Spleen (tissue), 11 donors: ENCODE measurements around the gene UGT2A2. TPM values are rescaled to one million over a fixed set of nuclear protein-coding genes. Genes with fewer than 3 reads are reported as not detected.

ENCODE experiments used
- DNase-seq: peaks from one replicate; pipeline ENCODE4 v3.0.0-alpha.2; 2020
- H3K27ac ChIP-seq, 8 donors: fragments of 200-600 bp; sonication (generic) in 7 of 8; 1 replicate in 4 of 8; 2 replicates in 4 of 8; pipeline versions ENCODE4 v1.5.0 to v1.8.0; 2016 to 2021; ENCODE audit warnings: inconsistent platforms in 4 of 8, mild to moderate bottlenecking in 4 of 8, moderate library complexity in 1 of 8
- H3K27me3 ChIP-seq, 7 donors: fragments of 200-600 bp; sonication (generic) in 6 of 7; replicated peaks in 1 of 7; 1 replicate in 4 of 7; 2 replicates in 3 of 7; pipeline versions ENCODE4 v1.5.0 to v1.8.0; 2016 to 2021; ENCODE audit warnings: inconsistent platforms in 3 of 7, mild to moderate bottlenecking in 1 of 7
- H3K36me3 ChIP-seq, 6 donors: fragments of 200-600 bp; sonication (generic) in 5 of 6; 1 replicate in 4 of 6; 2 replicates in 2 of 6; pipeline versions ENCODE4 v1.5.0 to v1.8.0; 2016 to 2021; ENCODE audit warnings: inconsistent platforms in 2 of 6
- H3K4me1 ChIP-seq, 6 donors: fragments of 200-600 bp; sonication (generic) in 5 of 6; 1 replicate in 3 of 6; 2 replicates in 3 of 6; pipeline versions ENCODE4 v1.5.0 to v1.8.0; 2016 to 2021; ENCODE audit warnings: inconsistent platforms in 3 of 6
- H3K4me3 ChIP-seq, 8 donors: fragments of 200-600 bp; sonication (generic) in 7 of 8; 1 replicate in 4 of 8; 2 replicates in 4 of 8; pipeline versions ENCODE4 v1.5.0 to v1.8.0; 2016 to 2021; ENCODE audit warnings: inconsistent platforms in 4 of 8, mild to moderate bottlenecking in 4 of 8, moderate library complexity in 2 of 8
- H3K9me3 ChIP-seq, 8 donors: fragments of 200-600 bp; sonication (generic) in 7 of 8; 1 replicate in 4 of 8; 2 replicates in 4 of 8; pipeline versions ENCODE4 v1.5.0 to v1.8.0; 2016 to 2021; ENCODE audit warnings: inconsistent platforms in 4 of 8
- POLR2A ChIP-seq, 3 donors: fragments of 450-650 bp; IDR thresholded peaks; one replicate each; pipeline ENCODE4 v1.5.1; 2017; ENCODE audit warnings: antibody characterized with exemption in 3 of 3, mild to moderate bottlenecking in 1 of 3
- POLR2AphosphoS5 ChIP-seq, 3 donors: sonication (generic); formaldehyde crosslinking; IDR thresholded peaks; one replicate each; pipeline ENCODE4 v1.5.1; 2017; ENCODE audit warnings: antibody characterized with exemption in 3 of 3
- WGBS, 5 donors: extraction: QIAGEN DNeasy Blood & Tissue Kit in 3 of 5; methylation state at CpG; one replicate each; pipeline versions ENCODE4 v1.1.5 to v1.1.7; 2013 to 2018; 5-methylcytosine and 5-hydroxymethylcytosine counted together
- intact Hi-C: fragments of 100-400 bp; cut with DNase I; formaldehyde crosslinking; loops from one replicate; pipeline ENCODE4 v1.15.0; 2023; ENCODE audit warnings: low total_unique reads
- polyA plus RNA-seq, 3 donors: library from polyadenylated mRNA; stranded (reverse); fragments of 200-250 nt; gene quantifications; one replicate each; pipeline ENCODE4 v1.2.1, GENCODE V29; 2013
- total RNA-seq, 7 donors: library from RNA; depleted of rRNA in 3 of 7; stranded (reverse); fragments of >200 nt in 3 of 7; fragmentation: NEBNext Ultra II Directional in 4 of 7; extraction: Animal tissue kit (Norgen Biotek cat#: 25700) in 4 of 7; gene quantifications; one replicate each; pipeline versions ENCODE4 v1.1.0 to v1.2.1, GENCODE V29; 2016 to 2021
- TF ChIP-seq, protein P1 (sequence below), 11 experiments: fragments of 200-600 bp in 7 of 11; fragments of 450-650 bp in 4 of 11; sonication (generic) in 4 of 11; IDR thresholded peaks in 8 of 11; conservative IDR thresholded peaks in 3 of 11; 1 replicate in 7 of 11; 2 replicates in 4 of 11; pipeline versions ENCODE4 v1.4.0 to v1.8.0; 2016 to 2021; ENCODE audit warnings: antibody characterized with exemption in 11 of 11, inconsistent platforms in 4 of 11, mild to moderate bottlenecking in 1 of 11
- donor health status: healthy with polysubstance abuse.
- donor health status: DM: no; HTN: no; CAD: no; lungs with moderate emphysema.
- donor health status: DM: no; HTN: no; CAD: no.
- donor health status: Bipolar disorder and iron deficiency.
- donor health status: healthy.
- donor health status: DM: no; HTN: no; CAD: no.
- donor health status: DM: yes; HTN: yes; CAD: no.

UGT2A2 gene
- total and polyA plus RNA-seq, 10 donors, result not detected

DNA sequence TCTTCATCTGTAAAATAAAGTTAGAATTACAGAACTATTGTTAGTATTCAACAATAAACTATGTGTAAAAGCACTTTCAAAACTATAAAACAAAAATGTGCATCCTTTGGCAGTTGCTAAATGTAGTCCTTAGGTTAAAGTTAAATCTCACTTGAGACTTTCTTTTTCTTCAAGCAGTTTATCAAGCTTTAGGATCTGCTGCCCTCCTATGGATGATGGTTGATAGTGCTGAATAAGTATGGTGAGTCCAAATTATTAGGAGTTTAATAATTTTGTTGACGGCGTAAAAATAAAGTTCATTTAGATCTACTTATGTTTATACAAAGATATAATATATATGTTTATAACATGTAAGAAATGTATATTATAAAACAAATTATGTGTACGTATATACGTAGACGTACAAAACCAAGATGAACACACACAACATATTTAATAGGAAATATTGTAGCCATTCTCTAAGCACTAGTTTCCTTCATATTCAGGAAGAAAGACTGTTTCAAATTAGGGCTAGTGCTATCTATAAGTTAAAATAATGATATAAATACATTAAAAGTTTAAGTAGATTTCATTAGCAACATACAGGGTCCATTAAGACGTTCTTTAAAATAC, 22.3 kb downstream of the UGT2A2 start:
- TF ChIP-seq POLR2A (IDR thresholded peaks at IDR 0.05) (no peak), POLR2AphosphoS5 (IDR thresholded peaks at IDR 0.05) (no peak)
- TF ChIP-seq, protein P1, sequence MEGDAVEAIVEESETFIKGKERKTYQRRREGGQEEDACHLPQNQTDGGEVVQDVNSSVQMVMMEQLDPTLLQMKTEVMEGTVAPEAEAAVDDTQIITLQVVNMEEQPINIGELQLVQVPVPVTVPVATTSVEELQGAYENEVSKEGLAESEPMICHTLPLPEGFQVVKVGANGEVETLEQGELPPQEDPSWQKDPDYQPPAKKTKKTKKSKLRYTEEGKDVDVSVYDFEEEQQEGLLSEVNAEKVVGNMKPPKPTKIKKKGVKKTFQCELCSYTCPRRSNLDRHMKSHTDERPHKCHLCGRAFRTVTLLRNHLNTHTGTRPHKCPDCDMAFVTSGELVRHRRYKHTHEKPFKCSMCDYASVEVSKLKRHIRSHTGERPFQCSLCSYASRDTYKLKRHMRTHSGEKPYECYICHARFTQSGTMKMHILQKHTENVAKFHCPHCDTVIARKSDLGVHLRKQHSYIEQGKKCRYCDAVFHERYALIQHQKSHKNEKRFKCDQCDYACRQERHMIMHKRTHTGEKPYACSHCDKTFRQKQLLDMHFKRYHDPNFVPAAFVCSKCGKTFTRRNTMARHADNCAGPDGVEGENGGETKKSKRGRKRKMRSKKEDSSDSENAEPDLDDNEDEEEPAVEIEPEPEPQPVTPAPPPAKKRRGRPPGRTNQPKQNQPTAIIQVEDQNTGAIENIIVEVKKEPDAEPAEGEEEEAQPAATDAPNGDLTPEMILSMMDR (IDR thresholded peaks at IDR 0.05 in 8 of 11, conservative IDR thresholded peaks at IDR 0.05 in 3 of 11), result no peak
- H3K4me3 ChIP-seq, result no peak overlapping the region
- H3K27ac ChIP-seq, result no peak overlapping the region
- H3K4me1 ChIP-seq, result no peaks in the 10 kb centered on the region
- peaks cover 0 to 11% (median 0%) of the 10 kb centered on the region in 8 donors for H3K9me3 ChIP-seq
- DNase-seq, result no peak
- H3K27me3 ChIP-seq, result no peaks in the 10 kb centered on the region
- intact Hi-C loops, result no loop called here
- WGBS, 5 donors, result 77 to 83% (median 77%) methylated on average over 6 of the region's 6 CpGs
- no peaks in the 10 kb centered on the region for H3K36me3 ChIP-seq

DNA sequence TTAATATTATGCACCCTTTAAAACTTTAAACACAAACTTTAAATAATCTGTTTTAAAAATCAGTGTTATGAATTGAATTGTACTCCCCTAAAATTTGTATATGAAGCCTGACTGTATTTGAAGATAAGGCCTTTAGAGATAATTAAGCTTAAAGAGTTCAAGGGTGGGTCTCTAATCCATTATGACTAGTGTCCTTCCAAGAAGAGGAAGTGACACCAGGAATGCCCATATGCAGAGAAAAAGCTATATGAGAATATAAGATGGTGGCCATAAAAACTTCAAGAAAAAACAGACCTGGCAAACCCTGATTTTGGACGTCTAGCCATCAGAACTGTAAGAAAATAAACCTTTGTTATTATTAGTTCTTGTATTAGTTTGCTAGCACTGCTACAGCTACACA, 29.0 kb downstream of the UGT2A2 start:
- intact Hi-C loops, result no loop called here
- Histone ChIP-seq H3K4me1 (no peaks in the 10 kb centered on the region), H3K27me3 (no peaks in the 10 kb centered on the region), H3K36me3 (no peaks in the 10 kb centered on the region), H3K9me3 (peaks cover 0 to 12% (median 0%) of the 10 kb centered on the region in 8 donors), H3K27ac (no peak overlapping the region), H3K4me3 (no peak overlapping the region)
- TF ChIP-seq POLR2AphosphoS5 (IDR thresholded peaks at IDR 0.05) (no peak), POLR2A (IDR thresholded peaks at IDR 0.05) (no peak)
- TF ChIP-seq, protein P1 (IDR thresholded peaks at IDR 0.05 in 8 of 11, conservative IDR thresholded peaks at IDR 0.05 in 3 of 11), result no peak
- WGBS, 5 donors, result 45 to 75% (median 64%) methylated on average over 1 of the region's 1 CpG
- DNase-seq, result no peak

DNA sequence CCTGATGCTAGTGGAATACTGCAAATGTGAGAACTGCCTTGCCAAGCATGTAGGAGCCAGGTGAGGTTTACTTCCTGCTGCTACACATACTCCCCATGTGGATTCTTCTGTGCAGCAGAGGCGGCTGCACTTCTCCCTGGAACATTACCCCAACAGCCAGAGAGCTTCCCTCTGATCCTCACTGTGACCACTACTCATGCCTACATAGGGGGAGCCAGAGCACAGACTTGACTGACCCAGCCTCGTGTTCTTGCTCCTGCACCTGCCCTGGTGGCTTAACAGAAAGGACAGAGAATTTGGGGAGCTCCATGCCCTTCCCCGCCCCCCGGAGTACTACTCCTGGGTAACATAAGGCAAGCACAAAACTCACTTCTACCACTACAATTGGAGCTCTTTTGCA, 38.4 kb downstream of the UGT2A2 start:
- intact Hi-C loops, result no loop called here
- WGBS, 5 donors, result 46 to 83% (median 78%) methylated on average over 3 to 4 of the region's 4 CpGs
- Histone ChIP-seq H3K9me3 (peaks cover 0 to 3% (median 0%) of the 10 kb centered on the region in 8 donors), H3K27ac (no peak overlapping the region), H3K36me3 (no peaks in the 10 kb centered on the region), H3K4me3 (no peak overlapping the region), H3K4me1 (no peaks in the 10 kb centered on the region), H3K27me3 (no peaks in the 10 kb centered on the region)
- TF ChIP-seq POLR2A (IDR thresholded peaks at IDR 0.05) (no peak), POLR2AphosphoS5 (IDR thresholded peaks at IDR 0.05) (no peak)
- TF ChIP-seq, protein P1 (IDR thresholded peaks at IDR 0.05 in 8 of 11, conservative IDR thresholded peaks at IDR 0.05 in 3 of 11), result no peak
- DNase-seq, result no peak

DNA sequence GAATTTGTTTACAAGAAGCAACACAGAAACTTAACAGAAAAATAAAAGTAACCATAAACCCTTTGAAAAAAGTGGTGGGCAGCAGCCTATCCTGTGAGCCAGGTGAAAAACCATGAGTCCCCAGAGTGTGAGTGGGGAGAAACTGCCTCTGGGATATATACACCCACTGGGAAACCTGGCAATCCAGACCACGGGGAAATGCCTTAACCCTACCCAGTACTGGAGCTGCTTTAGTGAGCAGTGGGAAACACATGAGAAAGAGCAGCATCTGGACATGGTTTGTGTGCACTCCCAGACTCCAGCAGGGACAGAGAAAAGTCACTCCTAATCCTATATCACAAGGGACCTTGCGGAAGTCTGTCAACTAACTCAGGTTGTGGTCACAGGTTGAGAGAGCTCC, 39.4 kb downstream of the UGT2A2 start:
- Histone ChIP-seq H3K4me3 (no peak overlapping the region), H3K27me3 (no peaks in the 10 kb centered on the region), H3K27ac (no peak overlapping the region), H3K9me3 (peaks cover 0 to 3% (median 0%) of the 10 kb centered on the region in 8 donors), H3K36me3 (no peaks in the 10 kb centered on the region), H3K4me1 (no peaks in the 10 kb centered on the region)
- intact Hi-C loops, result no loop called here
- DNase-seq, result no peak
- 66 to 86% (median 75%) methylated on average over 2 of the region's 2 CpGs for WGBS, 5 donors
- no peak for TF ChIP-seq POLR2AphosphoS5 (IDR thresholded peaks at IDR 0.05)
- TF ChIP-seq, protein P1 (IDR thresholded peaks at IDR 0.05 in 8 of 11, conservative IDR thresholded peaks at IDR 0.05 in 3 of 11), result no peak
- TF ChIP-seq POLR2A (IDR thresholded peaks at IDR 0.05), result no peak
